GM19467 (cell line): ENCODE measurements around the gene OR6S1.
A peak's percentile ranks its signal among the peaks of the same experiment; 100 is the strongest.
"Not testable (repeated sequence)": the region's sequence is repeated elsewhere in the genome, so short reads cannot be mapped to it uniquely, and the experiment has no call there.

ENCODE experiments used
- ATAC-seq: cut with Tn5 transposase; IDR thresholded peaks from one replicate; pipeline ENCODE4 v1.9.1; 2021; ENCODE audit warnings: mild to moderate bottlenecking, moderate library complexity; ENCODE audit not compliant: unreplicated experiment

Gene OR6S1

DNA sequence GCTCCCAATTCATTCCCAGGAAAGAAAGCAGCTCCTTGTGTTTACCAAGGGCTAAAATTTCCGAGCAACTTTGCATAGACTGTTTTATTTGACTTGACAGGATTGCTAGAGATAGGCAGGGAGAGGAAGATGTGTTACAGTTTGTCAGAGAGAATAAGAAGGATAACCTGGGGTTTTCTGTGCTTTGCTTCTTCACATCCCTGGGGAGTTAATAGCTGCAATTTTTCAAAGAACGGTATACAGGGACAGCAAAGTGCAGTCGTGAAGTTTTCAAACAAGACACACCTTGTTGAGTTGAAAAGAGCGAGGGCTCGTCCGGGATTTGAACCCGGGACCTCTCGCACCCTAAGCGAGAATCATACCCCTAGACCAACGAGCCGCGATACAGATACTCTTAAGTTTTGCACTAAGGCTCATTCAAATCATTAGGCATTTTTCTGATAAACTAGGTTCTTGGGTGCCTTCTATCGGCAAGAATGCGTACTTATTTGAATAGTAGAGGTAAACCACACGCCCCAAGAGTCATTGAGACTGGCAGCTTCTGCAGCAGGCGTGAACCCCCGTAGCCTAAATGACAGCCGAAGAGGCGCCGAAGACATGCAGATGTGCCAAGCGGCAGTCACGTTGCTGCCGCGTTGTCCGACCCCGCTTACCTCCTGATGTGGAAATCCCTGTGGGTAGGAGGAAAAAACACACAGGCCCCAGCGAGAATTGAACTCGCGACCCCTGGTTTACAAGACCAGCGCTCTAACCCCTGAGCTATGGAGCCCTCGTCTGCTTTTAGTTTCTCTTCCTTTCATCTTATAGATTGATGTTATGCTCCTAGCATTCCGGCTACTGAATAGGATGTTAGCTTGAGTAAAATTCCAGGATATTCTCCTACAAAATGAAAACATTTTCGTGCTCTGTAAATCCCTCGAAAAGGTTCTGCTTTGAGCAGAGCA is 28.1 kb downstream of the OR6S1 start:
- ATAC-seq = peak; percentile 61

DNA sequence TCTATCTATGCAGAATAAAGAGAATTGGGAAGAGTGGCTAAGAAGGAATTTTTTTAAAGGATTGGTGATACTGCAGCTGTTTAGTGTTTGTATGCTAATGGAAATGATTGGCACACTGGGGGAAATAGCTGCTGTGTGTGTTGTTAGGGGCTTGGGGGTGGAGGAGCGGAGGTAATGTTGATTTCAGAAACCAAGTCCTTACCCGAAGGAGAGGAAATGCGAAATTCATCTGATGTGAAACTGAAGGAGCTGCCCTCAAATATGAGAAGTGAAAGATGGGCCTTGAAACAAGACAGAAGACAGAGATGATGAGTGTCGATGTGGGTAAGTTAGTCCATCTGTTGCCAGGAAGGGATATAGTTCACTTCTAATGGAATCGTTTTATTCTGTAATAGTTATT is 29.1 kb downstream of the OR6S1 start:
- no peak for ATAC-seq

DNA sequence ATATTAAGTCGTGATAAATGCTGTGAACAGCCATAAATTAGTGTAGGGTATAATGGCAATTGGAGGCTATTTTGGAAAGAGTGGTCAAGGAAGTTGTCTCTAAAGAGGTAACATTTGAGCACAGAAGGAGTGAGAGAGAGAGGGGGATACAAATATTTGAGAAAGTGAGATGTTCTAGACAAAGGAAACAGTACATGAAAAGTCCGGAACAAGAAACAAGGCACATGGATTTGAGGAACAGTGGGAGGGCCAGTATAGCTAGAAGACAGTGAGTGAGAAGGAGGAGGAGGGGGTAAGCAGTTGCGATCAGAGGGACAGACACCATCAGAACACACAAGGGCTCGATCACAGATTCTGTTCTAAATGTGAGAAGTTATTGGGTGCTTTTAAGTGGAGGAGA is 30.2 kb downstream of the OR6S1 start:
- no peak for ATAC-seq

DNA sequence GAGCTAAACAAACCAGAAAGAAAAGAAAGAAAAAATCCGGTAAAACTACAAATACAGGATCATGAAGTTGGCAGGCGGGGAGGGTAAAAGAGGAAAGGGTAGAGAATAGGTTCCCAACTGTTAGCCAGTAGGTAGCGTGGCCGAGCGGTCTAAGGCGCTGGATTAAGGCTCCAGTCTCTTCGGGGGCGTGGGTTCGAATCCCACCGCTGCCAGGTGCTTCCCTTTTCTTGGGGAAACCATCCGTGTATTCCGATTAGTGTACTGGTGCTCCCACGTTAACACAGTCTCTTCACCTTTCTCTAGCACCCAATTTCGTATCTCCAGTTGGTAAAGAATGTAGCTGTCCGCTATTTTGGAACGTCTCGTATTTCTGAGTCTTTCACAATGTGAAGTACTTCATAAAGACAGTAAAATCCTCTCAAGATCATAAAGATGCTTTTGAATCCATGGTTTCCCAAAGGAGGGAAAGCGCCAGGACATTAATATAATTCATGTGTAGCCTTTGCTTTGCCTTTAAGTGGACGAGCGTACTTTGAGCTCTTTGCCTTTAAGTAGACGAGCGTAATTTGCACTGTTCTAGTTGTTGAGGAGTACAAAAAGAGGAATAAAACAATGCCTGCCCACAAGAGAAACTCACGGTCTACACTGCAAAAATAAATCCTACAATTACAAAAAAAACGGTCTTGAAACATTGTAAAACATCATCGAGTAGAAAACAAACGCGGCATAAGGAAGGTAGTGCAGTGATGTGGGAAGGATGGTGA is 31.3 kb downstream of the OR6S1 start:
- ATAC-seq = no peak

DNA sequence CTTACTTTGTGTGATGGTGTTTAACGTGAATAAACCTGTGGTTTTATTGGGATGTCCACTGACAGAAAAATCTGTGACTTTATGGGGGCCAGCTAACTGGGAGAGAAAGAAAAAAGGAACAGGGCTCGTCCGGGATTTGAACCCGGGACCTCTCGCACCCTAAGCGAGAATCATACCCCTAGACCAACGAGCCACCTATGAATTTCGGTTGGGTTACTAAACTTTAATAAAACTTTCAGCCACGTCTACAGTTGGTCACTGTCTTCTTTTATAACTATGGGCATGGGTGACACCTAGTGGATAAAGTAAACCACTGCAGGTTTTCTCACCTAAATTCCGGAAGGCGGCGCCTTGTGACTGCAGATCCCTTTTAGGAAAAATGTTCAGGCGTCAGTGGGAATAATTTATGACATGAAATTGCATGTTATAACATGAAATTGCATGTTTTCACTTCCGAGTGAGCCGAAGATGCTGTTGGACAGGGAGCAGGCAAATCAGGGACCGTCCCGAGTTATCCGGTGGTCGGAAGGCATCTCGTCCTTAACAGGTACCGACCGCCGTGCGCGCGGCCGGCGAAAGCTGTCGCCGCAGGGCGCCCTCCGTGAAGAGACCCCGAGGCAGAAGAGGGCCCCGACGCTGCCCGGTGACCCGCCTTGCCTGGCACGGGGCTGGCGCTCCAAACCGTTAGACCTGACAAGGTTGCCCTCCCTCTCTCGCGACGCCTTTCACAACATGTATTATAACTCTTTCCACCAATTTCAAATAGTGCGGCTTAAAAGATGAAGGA is 32.1 kb downstream of the OR6S1 start:
- peak; percentile 21 for ATAC-seq

DNA sequence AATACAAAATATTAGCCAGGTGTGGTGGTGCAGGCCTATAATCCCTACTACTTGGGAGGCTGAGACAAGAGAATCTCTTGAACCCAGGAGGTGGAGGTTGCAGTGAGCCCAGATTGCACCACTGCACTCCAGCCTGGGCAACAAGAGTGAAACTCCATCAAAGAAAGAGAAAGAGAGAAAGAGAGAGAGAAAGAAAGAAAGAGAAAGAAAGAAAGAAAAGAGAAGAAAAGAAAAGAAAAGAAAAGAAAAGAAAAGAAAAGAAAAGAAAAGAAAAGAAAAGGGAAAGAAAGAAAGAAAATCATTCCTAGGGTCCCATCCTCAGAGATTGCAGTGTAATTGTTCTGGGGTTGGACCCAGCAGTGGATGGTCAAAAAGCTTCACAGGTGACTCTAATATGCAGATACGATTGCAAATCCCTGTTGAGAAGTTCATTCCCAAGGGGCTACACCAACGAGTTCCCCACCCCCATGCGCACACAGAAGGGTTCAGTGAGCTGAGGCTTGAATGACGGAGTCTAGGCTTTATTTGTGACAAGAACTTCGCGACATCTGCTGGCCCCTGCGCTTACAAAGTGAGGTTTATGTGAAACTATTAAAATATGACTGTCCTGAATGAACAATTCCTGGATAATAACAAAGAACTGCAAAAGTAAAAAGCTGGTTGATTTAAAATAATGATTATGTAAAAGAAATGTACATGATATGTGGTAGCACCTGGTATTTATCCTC is 32.9 kb downstream of the OR6S1 start:
- ATAC-seq = no peak

DNA sequence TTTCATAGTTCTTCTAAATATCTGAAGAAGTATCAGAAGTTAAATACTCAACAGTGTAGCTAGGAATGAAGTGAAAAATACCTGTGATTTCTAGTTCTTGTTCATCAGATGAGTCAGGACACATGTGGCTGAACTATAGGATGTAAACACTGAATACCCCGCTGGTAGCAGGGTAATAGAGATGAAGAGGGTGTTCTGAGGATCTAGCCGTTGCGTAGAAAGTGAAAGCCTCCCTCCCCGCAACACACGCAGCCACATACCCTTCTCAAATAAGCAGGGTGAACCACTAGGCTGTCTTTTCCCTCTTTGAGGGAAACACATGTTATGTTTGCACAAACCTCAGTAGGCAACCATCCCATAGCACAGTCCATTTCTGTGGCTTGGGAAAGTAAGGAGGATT is 33.9 kb downstream of the OR6S1 start:
- no peak for ATAC-seq

DNA sequence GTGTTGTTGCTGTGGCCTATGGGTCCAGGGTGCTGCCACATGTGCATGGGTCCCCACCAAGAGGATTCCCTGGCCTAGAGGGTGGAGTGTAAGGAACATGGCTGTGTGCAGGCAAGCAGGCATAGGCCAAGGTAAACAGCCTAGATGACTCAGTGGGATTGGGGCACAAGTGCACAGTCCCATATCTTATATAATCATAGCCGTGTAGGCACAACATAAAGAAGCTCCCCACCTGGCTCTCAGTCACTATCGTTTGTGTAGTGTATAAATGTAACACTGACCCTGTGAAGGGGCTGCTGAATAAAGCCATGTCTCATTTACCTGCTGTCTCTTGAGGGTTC is 34.6 kb downstream of the OR6S1 start:
- no peak for ATAC-seq

DNA sequence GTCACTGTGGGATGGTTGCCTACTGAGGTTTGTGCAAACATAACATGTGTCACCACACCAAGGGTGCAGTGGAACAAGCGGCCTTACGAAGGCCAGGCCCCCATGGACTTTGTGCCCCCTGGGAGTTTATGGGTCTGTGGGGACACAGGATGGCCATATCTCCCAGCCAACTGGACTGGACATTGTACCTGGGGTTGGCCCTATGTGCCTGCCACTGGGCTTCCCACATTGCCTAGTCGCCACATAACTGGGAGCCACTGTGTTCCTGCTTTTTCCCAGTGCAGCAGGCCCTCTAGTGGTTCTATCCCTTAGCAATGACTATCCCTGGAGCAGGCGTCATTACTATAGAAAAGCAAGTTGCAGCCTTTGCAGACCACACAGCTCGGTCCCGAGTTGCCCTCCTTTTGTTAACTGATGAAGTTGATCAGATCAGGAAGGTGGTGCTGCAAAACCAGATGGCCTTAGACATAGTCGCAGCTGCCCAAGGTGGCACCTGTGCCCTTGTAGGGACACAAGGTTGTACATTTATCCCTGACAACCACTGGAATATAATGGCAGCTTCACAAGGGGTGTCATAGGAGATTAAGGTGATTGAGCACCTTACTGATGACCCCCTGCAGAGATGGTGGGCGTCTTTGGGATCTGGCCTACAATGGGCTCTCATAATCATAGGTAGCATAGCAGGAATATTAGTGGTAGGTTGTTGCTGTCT is 35.1 kb downstream of the OR6S1 start:
- ATAC-seq = no peak

DNA sequence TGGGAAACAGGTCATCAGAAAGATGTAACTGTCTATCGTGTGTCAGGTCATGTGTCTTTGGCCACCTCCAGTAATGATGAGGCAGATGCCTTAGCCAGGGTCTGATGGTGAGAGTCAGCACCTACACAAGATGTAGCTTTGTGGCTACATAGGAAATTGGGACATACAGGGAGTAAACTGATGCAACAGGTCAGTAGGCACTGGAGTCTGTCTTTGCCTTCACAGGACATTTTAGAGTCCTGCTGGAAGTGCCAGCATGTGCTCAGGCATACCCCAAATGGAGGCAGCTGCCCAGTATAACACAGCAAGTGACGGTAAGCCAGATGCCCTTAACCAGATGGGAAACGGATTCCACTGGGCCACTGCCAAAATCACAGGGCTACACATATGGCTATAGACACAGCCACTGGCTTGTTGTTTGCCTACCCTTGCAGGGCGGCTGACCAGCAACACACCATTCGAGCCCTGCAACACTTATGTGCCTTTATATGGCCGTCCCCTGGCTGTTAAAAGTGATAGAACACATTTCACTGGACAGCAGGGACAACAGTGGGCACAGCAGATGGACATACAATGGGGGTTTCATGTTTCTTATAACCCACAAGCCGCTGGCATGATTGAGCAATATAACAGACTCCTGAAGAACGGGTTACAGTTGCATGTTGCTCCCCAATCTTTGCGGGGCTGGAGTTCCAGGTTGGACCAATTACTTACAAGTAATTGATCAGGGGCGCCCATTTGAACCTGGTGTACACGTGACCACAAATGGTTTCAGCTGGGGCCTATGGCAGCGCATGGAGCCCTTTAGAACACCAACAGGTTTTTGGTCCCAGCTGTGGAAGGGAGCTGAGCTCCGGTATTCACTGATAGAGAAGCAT is 37.4 kb downstream of the OR6S1 start:
- no peak for ATAC-seq

DNA sequence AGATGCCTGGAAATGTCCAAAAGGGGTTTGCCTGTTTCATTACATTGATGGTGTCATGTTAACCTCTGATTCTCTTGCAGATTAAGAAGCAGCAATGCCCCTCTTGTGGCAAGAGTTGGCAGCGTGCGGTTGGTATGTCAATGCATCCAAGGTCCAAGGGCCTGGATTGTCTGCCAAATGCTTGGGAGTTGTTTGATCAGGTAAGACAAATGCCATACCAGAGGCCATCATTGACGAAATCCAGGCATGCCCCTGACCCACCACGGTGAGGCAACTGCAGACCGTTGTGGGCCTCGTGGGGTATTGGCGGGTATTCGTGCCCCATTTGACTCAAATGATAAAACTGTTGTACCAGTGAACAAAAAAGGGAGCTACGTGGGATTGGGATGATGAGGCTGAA is 38.9 kb downstream of the OR6S1 start:
- no peak for ATAC-seq

DNA sequence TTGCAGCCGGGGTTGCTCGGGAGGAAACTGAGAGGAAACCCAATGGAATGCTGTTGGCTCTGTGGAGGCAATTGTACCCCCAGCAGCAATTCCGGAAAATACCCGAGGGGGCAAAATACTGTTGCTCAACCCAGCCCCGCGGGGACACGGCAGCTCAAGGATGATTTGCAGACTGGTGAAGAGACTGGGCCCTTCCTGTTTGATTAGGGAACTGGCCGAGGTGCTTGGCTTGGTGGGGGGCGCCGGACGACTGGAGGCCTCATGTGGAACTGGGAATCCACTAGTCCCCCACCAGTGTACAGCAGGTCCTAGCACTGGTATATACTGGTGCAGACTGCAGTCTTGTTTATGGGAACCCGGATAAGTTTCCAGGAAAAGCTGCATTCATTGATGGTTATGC is 40.0 kb downstream of the OR6S1 start:
- ATAC-seq = no peak

DNA sequence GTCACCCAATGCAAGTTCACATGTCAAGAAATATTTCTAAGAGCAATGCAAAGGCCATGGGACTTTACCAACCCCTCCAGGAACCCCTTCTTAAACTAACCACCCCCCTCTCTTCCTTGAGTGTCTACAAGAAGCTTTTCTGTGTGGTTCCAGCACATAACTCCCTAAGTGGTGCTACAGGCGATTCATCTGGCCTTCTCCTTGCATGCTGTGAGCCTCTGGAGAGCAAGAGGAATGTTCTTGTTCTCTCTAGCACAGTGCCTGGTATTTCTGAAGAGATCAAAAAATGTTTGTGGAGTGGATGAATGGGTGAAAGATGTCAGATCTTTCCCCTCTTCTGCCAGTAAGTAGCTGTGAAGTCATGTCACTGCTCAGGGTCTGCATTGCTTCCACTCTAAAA is 44.4 kb downstream of the OR6S1 start:
- ATAC-seq = no peak

DNA sequence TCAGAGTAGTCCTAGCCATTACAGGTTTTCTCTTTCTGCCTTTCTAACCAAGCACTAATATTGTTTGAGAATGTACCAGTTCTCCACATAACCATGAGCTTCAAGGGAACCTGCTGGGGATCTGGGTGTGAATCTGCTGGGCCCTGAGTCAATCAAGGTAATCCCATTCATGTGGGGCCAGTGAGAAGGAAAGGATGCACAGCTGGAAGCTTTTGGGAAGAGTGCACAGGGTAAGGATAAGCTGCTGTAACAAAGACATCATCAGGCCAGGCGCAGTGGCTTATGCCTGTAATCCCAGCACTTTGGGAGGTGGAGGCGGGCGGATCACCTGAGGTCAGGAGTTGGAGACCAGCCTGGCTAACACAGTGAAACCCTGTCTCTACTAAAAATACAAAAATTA is 45.8 kb downstream of the OR6S1 start:
- ATAC-seq = not testable (repeated sequence)

DNA sequence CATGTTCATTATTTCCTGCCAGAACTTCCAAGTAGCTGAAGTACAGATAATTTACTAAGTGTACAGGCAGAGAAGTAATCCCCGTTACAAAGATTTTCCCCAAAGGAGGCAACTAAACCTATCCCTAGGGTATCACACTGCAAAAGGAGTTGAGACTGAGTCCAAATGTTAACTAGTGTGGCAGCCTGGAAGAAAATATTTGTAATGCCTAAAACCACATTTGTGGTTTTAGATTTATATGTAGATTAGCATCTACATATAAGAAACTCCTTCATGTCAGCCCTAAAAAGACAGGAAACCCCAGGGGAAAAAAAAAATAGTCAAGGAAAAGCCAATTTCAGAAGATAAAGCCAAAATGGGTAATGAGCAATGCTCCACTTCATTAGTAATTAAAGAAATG is 48.9 kb downstream of the OR6S1 start:
- no peak for ATAC-seq

DNA sequence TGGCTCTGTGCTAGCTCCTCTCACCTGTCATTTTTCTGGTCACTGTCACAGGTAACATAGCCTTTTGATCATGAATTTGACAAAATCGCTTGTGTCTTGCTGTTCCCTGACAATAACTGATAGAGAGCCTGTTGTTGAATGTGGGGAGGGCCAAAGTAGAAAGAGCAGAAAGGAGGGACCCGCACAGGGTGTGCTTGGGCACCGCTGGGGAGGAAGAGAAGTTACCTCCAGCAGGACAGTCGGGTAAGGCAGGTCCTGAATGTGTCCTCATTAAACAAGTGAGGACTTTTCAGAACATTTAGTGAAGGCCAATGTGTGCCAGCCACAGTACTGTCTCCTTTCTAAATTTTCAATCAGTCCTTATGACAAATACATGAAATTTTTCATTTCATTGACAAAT is 50.3 kb downstream of the OR6S1 start, which contains the start of gene RNASE12:
Gene RNASE12 (minus strand): TSS at position 142 of the 400 bp plus-strand sequence. CDS start 653 bp downstream, outside the sequence.
- no peak for ATAC-seq
